CD4-positive, alpha-beta T cell (primary cell): ENCODE data around the gene MPC2. TPM values are rescaled to one million over a fixed set of nuclear protein-coding genes. Genes with fewer than 3 reads are reported as not detected.

Experiments
- ATAC-seq: fragments of 200-7000 bp; cut with Tn5 transposase; one replicate; pipeline ENCODE4 v1.10.0; 2022; ENCODE audit warnings: mild to moderate bottlenecking; ENCODE audit not compliant: poor library complexity
- CTCF ChIA-PET: fragments of 350-600 bp; sonication (Branson Sonifier 250); formaldehyde crosslinking; loops from one replicate; lab custom pipeline; 2021; ENCODE audit warnings: antibody characterized with exemption, inconsistent platforms; lab: Charles Lee
- POLR2A ChIA-PET: fragments of 350-600 bp; sonication (Branson Sonifier 250); formaldehyde crosslinking; loops from one replicate; lab custom pipeline; 2021; ENCODE audit warnings: antibody characterized with exemption, inconsistent platforms; lab: Charles Lee
- DNase-seq, 14 experiments: peaks; one replicate each; pipeline ENCODE4 v3.0.0-alpha.2; 2013 to 2020; ENCODE audit warnings: mixed read lengths in 2 of 14
- H3K27ac ChIP-seq, 2 donors: one replicate each; pipeline versions ENCODE4 v1.5.1 to v1.7.0; 2013; ENCODE audit warnings: low read length in 2 of 2, low read depth in 1 of 2, mild to moderate bottlenecking in 1 of 2
- H3K27me3 ChIP-seq, 2 experiments: 1 replicate in 1 of 2; 2 replicates in 1 of 2; pipeline versions ENCODE4 v1.6.1 to v1.7.0; 2013; ENCODE audit warnings: low read length in 2 of 2, control low read depth in 1 of 2, mild to moderate bottlenecking in 1 of 2, moderate library complexity in 1 of 2; ENCODE audit not compliant: insufficient read depth in 2 of 2, control insufficient read depth in 1 of 2
- H3K36me3 ChIP-seq: one replicate; pipeline ENCODE4 v1.6.1; 2013; ENCODE audit warnings: low read length, control low read depth; ENCODE audit not compliant: insufficient read depth
- H3K4me1 ChIP-seq: one replicate; pipeline ENCODE4 v1.6.1; 2013; ENCODE audit warnings: low read length, control low read depth; ENCODE audit not compliant: insufficient read depth
- H3K4me3 ChIP-seq: one replicate; pipeline ENCODE4 v1.5.1; 2013; ENCODE audit warnings: mild to moderate bottlenecking, low read length, moderate library complexity
- H3K9me3 ChIP-seq, 2 experiments: 1 replicate in 1 of 2; 2 replicates in 1 of 2; pipeline versions ENCODE4 v1.6.1 to v1.7.0; 2013; ENCODE audit warnings: low read length in 2 of 2, mild to moderate bottlenecking in 2 of 2, control low read depth in 1 of 2, moderate library complexity in 1 of 2; ENCODE audit not compliant: control insufficient read depth in 1 of 2, insufficient read depth in 1 of 2
- H3K27ac Mint-ChIP-seq: one replicate; pipeline ENCODE4 v1.8.0; 2020; ENCODE audit warnings: mixed read lengths
- H3K27me3 Mint-ChIP-seq: one replicate; pipeline ENCODE4 v1.8.0; 2021; ENCODE audit warnings: mixed read lengths
- H3K36me3 Mint-ChIP-seq: one replicate; pipeline ENCODE4 v1.8.0; 2021; ENCODE audit warnings: low read depth, mixed read lengths
- H3K4me1 Mint-ChIP-seq: one replicate; pipeline ENCODE4 v1.8.0; 2021; ENCODE audit warnings: low read depth, mixed read lengths
- H3K4me3 Mint-ChIP-seq: one replicate; pipeline ENCODE4 v1.8.0; 2020; ENCODE audit warnings: mild to moderate bottlenecking, mixed read lengths
- H3K9me3 Mint-ChIP-seq: one replicate; pipeline ENCODE4 v1.8.0; 2020; ENCODE audit warnings: mixed read lengths
- intact Hi-C, 2 experiments: fragments of 100-400 bp; cut with DNase I in 1 of 2; cut with micrococcal nuclease in 1 of 2; formaldehyde crosslinking; loops; one replicate each; pipeline versions ENCODE4 v1.15.1 to v1.9.0; 2023 to 2025; cut with DNase I, micrococcal nuclease
- total RNA-seq, 174 experiments: library from RNA in 2 of 174; stranded (reverse) in 2 of 174; gene quantifications; one replicate each; pipeline ENCODE4 v1.2.3 and lab custom pipeline; 2021 to 2026
- TF ChIP-seq, protein P1 (sequence below): fragments of 200-600 bp; IDR thresholded peaks from one replicate; pipeline ENCODE4 v1.8.0; 2022; ENCODE audit warnings: antibody characterized with exemption, mild to moderate bottlenecking

The MPC2 gene
- total RNA-seq, 2 experiments from 2014 or later, result 54.4 to 54.8 TPM

DNA sequence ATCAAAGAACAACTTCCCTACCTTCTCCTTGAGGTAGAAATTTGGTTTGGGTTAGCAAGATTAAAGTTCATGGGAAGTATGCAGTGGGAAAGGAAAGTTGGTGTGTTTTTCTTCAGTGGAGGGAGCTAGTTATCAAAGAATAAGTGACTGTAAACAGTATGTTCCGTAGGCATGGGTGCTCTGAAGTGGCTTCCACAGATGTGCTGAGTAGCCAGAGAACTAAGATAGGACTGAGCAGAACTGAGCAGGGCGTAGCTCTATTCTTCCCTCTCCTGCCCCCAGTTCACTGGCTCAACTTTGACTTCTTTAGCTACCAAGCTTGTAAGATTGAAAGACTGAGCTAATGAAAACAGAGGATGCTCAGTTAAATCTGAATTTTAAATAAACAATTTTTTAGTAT is 26.3 kb downstream of the MPC2 start:
- Histone ChIP-seq H3K27ac (no peak overlapping the region), H3K27me3 (no peaks in the 10 kb centered on the region), H3K4me3 (no peak overlapping the region), H3K4me1 (no peaks in the 10 kb centered on the region), H3K36me3 (no peaks in the 10 kb centered on the region), H3K9me3 (peaks cover 0 to 14% of the 10 kb centered on the region in 2 experiments)
- Mint-ChIP-seq H3K9me3 (peaks cover 6% of the 10 kb centered on the region), H3K27me3 (peaks cover 8% of the 10 kb centered on the region), H3K4me3 (no peak overlapping the region), H3K4me1 (no peaks in the 10 kb centered on the region), H3K27ac (no peak overlapping the region), H3K36me3 (peaks cover 8% of the 10 kb centered on the region)
- no peak for DNase-seq
- TF ChIP-seq, protein P1, sequence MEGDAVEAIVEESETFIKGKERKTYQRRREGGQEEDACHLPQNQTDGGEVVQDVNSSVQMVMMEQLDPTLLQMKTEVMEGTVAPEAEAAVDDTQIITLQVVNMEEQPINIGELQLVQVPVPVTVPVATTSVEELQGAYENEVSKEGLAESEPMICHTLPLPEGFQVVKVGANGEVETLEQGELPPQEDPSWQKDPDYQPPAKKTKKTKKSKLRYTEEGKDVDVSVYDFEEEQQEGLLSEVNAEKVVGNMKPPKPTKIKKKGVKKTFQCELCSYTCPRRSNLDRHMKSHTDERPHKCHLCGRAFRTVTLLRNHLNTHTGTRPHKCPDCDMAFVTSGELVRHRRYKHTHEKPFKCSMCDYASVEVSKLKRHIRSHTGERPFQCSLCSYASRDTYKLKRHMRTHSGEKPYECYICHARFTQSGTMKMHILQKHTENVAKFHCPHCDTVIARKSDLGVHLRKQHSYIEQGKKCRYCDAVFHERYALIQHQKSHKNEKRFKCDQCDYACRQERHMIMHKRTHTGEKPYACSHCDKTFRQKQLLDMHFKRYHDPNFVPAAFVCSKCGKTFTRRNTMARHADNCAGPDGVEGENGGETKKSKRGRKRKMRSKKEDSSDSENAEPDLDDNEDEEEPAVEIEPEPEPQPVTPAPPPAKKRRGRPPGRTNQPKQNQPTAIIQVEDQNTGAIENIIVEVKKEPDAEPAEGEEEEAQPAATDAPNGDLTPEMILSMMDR, result no peak
- intact Hi-C loops, result no loop called here
- ChIA-PET CTCF (interaction anchor here (1.4 kb wide), 1 partner anchor 10 kb away, joined by 3 read pairs; no protein-coding TSS in a partner anchor), POLR2A (interaction anchor here (1.4 kb wide), 1 partner anchor 20 kb away, joined by 5 read pairs; no protein-coding TSS in a partner anchor)
- no peak for ATAC-seq

DNA sequence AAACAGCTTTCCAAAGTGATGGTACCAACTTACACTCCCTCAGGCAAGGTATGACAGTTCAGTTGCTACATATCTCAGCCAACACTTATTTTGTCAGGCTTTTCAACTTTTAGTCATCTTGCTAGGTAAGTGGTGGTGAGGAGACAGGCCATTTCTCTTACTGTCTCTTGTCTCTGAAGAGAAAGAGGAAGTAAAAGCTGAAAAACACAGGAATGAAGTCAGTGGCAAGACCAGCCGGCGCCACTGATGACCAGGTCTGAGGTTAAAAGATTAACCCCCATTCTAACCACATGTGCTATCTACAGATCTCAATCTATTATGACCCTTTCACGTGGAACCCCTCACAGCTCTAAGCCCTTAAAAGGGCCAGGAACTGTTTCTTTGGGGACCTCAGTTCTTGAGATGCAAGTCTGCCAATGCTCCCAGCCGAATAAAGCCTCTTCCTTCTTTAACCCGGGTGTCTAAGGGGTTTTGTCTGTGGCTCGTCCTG is 27.1 kb downstream of the MPC2 start:
- Histone ChIP-seq H3K27me3 (no peaks in the 10 kb centered on the region), H3K9me3 (peaks cover 0 to 14% of the 10 kb centered on the region in 2 experiments), H3K4me3 (no peak overlapping the region), H3K36me3 (no peaks in the 10 kb centered on the region), H3K4me1 (no peaks in the 10 kb centered on the region), H3K27ac (no peak overlapping the region)
- H3K27me3 Mint-ChIP-seq, result peaks cover 12% of the 10 kb centered on the region
- no peaks in the 10 kb centered on the region for H3K4me1 Mint-ChIP-seq
- DNase-seq, result no peak
- TF ChIP-seq, protein P1, result no peak
- H3K27ac Mint-ChIP-seq, result no peak overlapping the region
- H3K4me3 Mint-ChIP-seq, result no peak overlapping the region
- H3K36me3 Mint-ChIP-seq, result peaks cover 3% of the 10 kb centered on the region
- peaks cover 6% of the 10 kb centered on the region for H3K9me3 Mint-ChIP-seq
- ATAC-seq, result no peak
- ChIA-PET POLR2A (interaction anchor here (1.4 kb wide), 1 partner anchor 20 kb away, joined by 5 read pairs; no protein-coding TSS in a partner anchor), CTCF (interaction anchor here (1.4 kb wide), 1 partner anchor 11 kb away, joined by 3 read pairs; no protein-coding TSS in a partner anchor)
- intact Hi-C loops, result no loop called here

DNA sequence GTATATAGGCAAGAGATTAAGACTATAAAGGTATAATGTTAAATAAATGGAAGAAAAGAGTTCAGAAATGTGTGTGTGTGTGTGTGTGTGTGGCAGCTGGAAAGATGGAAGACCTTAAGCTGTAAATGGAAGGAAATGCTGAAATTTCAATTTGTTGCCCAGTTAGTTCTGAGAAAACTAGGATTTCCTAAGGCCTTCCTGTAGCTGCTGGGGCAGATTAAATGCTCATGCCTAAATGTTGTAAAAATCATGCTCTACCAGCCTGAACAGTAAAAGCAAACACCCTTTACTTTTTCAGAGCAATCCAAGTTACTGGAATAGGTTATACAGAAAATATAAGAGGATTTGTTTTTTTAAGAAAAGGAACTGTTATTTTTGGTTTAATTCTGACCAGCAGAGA is 31.2 kb downstream of the MPC2 start:
- no peaks in the 10 kb centered on the region for H3K36me3 Mint-ChIP-seq
- H3K9me3 Mint-ChIP-seq, result peaks cover 6% of the 10 kb centered on the region
- intact Hi-C loops, result no loop called here
- no peak overlapping the region for H3K4me3 ChIP-seq
- ChIA-PET CTCF (no interaction called here), POLR2A (no interaction called here)
- no peak overlapping the region for H3K27ac ChIP-seq
- no peak for ATAC-seq
- TF ChIP-seq, protein P1, result no peak
- no peaks in the 10 kb centered on the region for H3K36me3 ChIP-seq
- no peak overlapping the region for H3K27ac Mint-ChIP-seq
- peaks cover 0 to 14% of the 10 kb centered on the region in 2 experiments for H3K9me3 ChIP-seq
- no peaks in the 10 kb centered on the region for H3K4me1 Mint-ChIP-seq
- DNase-seq, result no peak
- H3K27me3 Mint-ChIP-seq, result peaks cover 12% of the 10 kb centered on the region
- H3K4me3 Mint-ChIP-seq, result no peak overlapping the region
- H3K4me1 ChIP-seq, result no peaks in the 10 kb centered on the region
- H3K27me3 ChIP-seq, result no peaks in the 10 kb centered on the region
